ENCODE measurements around the gene KBTBD2.
A peak's percentile ranks its signal among the peaks of the same experiment; 100 is the strongest.
"Not testable (repeated sequence)": the region's sequence is repeated elsewhere in the genome, so short reads cannot be mapped to it uniquely, and the experiment has no call there.

KBTBD2 gene

DNA sequence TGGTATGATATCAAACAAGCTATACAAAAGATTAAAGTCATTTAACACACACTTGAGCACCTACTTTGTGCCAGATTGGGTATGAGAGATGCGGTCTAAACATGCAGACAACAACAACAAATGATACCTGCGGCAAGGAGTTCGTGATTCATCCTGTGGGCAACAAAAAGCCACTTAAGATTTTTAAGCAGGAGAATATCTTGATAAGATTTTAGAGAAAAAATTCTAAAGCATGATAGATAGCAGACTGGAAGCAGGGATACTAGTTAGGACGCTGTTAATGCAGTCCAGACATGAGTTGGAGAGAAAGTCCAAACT, 1.6 kb upstream of the KBTBD2 start:
- ATAC-seq (no peak), DNase-seq (no peak)

DNA sequence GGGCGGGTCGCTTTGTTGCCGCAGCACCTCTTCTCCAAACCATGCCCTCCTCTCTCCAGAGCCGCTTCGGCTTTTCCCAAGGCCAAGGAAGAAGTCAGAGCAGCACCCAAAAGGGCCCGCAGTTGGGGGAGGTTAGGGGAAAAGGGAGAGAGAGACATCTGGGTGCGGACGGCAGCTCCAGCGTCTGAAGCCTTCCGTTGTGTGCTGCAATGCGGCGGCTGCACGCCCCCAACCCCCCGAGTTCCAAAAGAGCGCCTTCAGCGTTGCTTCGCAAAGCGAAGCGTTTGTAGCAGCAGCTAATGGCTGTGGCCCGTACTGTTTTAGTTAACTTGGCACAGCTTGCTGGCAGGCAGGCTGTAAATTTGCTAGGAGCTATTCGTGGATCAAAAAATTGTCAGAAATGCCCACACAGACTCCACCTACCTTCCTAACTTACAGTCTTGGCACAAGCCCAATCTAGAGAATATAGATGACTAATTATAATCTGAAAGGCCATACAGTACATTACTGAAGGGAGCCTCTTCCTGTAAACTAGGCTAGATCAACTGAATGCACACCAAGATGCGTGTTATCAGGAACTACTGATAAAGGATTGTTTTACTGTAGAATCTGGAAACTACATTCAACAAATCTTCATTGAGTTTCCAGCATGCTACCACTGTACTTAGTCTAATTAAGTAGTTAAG, 1.1 kb upstream of the KBTBD2 start:
- ATAC-seq (peak; percentile 42), DNase-seq (peak; percentile 56)

DNA sequence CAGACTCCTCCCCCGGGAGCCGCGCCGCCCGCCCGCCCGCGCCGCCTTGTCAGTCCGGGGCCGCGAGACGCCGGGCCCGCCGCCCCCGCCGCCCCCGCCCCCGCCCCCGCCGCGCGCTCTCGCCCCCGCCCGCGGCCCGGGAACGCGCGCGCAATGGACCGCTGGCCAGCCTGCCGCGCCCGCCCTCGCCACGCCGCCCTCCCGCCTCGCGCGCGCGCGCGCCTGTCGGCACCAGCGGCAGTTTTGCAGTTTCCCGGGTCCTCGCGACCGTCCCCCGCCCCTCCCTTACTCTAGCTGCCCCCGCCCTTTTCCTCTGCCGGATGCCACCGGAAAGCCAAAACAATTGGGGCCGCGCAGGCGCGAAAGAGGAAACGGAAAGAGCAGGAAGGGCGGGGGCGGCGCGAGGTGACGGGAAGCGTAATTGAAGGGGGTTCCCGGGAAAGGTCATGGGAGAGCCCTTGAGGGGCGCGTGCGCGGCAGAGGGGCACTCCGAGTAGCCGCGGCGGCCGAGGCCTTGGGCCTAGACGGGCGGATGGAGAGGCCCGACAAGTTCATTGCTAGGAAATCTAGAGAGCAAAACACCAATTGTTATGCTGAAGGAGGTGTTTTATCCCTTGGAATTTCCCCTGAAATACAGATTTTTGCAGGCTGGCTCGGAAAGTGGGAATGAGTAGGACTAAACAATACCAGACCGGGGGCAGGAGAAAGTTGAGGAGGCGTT, 400 bp upstream of the KBTBD2 start:
- DNase-seq (peak; percentile 99), ATAC-seq (peak; percentile 74)

DNA sequence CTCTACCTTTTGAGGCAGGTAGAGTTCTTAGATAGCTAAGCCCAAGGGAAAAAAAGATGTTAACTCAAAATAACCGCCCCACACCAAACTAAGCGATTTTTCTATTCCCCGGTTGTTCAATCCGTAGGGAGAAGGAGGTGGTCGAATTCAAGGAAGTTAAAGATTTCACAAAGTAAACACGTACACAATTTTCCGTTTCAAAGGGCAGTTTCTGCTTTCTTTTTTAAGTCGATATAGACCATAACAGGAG, 842 bp downstream of the KBTBD2 start:
- ATAC-seq (no peak), DNase-seq (no peak)

DNA sequence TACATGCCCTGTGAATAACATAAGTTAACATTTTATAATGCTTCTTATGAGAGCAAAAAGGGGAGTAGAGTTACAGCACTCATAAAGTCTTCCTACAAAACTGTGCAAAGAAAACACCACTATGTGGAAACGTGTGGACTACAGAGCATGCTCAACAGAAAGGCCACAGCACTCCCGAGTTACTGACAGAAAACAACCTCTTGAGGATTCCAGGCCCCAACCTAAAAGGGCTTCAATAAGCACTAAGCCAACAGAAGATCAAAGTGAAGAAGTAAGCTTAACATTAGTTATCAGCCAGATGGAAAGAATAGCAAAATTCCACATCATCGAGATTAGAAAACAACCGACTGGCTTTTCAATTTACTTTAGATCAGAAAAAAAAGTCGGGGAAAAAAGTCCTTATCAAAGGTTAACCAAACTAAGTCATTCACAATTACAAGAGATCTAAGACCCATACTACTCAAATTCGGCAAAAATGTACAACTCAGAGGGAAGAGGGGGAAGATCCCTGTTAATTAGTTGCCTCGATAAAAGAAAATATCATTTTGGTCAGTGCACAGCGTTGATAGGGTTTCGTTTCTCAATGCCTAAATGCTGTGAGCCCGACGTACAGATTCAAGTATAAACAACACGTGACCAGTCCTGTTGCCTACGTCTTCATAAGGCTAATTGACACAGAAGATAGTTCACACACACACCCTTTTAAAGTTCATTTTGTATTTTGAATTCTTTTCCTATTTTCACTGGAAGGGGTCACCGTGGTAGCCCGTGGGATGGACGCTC, 1.4 kb downstream of the KBTBD2 start:
- ATAC-seq (peak; percentile 20), DNase-seq (peak; percentile 29)

DNA sequence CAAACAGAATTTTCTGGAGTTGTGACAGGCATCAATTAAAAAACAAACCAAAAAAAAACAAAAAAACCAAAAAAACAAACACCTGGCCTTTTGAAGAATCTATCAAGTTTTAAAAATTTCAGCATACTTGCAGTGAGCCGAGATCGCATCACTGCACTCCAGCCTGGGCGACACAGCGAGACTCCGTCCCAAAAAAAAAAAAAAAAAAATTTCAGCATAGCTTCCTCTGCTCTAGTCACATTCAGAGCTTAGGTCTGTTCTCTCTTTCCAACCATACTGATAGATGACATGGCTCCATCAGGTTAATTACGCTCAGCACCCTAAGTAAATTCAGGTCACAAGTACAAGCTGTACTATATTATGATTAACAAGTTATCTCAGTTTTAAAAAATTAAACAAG, 3.1 kb downstream of the KBTBD2 start:
- ATAC-seq = no peak
- no peak for DNase-seq

DNA sequence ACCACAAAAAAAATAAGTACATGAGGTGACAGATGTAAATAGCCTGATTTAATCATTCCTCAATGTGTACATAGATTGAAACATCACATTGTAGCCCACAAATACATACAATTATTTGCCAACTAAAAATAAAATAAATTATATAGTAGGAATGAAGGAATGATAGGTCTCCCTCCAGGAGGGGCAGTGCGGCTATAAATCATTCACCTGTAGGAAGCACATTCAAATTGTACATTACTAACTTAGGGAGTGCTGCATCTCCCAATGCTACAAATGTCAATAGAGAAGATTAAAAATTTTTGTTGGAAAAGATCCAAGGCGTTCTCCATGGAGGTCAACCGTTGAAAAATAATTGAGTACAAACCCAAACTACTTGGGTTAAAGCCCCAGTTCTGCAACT, 4.2 kb downstream of the KBTBD2 start:
- ATAC-seq (no peak), DNase-seq (no peak)

DNA sequence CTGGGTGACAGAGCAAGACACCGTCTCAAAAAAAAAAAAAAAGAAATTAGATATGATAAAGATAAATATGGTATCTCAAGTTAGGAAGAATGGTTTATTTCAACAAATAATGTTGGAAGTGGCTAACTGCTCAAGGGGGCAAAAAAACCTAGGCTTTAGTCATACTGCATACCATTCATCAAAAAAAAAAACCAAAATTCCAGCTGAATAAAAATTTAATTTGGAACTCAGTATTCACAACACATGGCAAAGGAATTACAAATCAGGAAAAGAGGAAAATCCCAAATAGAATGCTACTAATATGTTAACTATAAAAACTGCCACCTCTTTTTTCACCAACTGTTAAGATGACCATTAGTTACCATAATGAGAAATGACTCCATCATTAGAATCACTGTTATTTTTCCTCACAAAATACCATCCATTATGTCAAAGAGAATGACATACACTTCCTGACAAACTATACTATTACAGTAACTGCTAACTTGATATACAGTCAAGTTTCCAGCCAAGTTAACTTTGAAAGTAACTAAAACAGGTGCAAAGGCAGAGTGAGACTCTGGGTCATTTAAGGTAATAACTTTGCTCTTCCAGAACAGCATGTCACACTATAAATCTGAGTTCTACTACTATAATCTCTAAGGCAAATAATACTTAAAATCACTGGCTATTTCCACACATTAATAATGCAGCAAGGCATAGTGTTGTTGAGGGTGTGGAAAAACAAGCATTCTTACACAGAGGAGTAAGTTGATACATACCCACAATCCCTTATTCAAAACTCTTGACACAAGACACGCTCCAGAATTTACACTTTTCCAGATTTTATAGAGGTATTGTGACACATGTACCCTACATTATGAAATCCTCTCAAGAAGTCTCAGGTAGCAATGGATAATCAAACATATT, 10.2 kb downstream of the KBTBD2 start:
- DNase-seq (no peak), ATAC-seq (no peak)

DNA sequence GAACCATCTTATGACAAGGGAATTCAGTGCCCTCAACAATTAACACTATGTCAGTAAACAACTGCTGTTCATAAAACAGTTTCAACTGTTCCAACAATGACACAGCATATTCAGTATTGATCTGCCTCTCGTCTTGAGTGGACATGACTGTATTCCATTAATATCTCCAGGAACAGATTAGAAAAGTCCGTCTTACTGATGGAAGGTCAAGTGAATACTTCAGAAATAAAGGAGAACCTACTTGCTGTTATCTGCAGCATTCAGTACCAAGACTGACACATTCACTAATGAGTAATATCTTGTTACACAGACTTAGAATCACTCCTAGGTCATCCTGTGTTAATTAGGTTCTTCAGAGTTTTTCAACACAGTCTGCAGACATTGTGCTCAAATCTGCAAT, 12.1 kb downstream of the KBTBD2 start:
- no peak for DNase-seq
- ATAC-seq = no peak

DNA sequence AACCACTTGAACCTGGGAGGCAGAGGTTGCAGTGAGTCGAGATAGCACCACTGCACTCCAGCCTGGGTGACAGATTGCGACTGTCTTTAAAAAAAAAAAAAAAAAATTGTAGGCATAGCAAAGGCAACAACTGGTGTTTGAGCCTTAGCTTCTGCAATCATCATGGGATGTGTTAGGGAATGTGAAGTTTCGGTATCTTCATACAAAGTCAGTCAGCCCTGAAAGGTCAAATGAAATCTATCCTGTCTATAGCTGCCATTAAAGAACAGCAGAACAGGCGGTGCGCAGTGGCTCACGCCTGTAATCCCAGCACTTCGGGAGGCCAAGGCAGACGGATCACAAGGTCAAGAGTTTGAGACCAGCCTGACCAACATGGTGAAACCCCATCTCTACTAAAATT, 13.5 kb downstream of the KBTBD2 start:
- DNase-seq, ATAC-seq: not testable (repeated sequence)

DNA sequence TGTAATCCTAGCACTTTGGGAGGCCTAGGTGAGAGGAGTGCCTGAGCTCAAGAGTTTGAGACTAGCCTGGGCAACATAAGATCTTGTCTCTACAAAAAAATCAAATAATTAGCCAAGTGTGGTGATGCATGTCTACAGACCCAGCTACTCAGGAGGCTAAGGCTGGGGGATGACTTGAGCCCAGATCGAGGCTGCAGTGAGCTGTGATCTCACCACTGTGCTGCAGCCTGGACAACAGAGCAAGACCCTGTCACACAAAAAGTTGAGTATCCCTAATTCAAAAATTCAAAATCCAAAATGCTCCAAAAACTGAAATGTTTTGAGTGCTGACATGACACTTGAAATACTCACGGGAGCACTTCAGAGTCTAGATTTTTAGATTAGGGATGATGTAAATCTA, 19.1 kb downstream of the KBTBD2 start:
- DNase-seq = no peak
- no peak for ATAC-seq

DNA sequence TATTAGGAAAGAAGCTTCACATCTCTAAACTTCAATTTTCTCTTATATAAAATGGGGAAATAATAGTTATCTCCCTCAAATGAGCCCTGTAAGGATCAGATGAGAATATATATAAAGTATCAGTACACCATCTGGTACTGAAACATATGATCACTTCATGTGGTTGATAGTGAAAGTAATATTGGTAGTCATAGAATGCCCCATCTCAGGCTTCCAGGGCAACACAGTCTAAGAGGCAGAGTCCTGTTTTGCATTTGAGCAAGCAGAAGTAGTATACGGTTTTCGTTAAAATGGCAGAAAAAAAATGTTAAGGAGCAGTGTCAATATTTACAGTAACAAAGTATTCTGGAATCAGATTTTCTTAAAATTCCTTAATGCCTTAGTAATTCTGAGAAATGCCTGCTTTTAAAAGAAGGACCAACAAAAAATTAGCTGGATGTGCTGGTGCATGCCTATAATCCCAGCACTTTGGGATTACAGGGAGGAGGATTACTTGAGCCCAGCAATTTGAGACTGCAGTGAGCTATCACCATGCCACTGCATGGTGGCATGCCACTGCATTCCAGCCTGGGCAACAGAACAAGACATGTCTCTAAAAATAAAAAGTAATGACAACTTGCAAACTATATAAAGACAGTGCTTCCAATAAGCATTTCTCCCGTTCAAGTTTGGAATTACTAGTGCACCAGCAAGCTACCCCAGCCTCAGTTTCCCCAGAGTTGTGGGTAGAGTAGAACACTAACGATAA, 19.8 kb downstream of the KBTBD2 start:
- ATAC-seq (peak; percentile 81), DNase-seq (no peak)

DNA sequence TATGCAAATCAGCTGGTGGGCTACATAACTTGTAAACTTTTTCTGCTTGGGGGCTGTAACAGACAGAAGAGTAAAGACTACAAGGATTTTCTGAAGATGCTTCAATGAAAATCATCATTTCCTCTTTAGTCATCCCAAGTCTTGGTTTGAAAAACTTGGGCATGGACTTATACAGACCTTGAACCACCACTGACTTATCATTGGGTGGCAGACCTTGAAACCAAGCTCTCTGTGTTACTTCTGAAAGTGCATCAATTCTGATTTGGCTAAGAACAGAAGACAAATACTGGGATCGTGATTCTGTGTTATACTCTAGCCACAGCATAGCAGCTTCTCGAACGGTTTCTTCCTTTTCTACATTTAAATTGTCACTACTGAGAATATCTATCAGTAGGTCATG, 21.3 kb downstream of the KBTBD2 start:
- ATAC-seq = no peak
- no peak for DNase-seq

DNA sequence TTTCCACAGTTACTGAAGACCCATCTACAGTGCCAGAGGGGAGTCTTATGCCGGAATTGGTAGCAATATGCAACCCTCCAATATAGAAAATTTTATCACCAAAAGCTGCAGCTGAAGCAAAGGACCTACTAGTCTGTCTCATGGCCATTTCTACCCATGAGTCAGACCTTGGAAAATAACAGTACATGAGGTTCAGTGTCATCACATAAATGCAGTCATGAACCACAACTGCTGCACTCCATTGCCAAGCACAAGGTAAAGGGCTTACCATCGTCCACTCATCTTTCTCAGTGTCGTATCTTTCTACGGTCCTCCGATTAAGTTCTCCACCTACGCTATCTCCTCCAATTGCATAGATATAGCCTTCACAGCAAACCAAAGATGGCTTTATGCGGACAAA, 21.8 kb downstream of the KBTBD2 start:
- no peak for ATAC-seq

DNA sequence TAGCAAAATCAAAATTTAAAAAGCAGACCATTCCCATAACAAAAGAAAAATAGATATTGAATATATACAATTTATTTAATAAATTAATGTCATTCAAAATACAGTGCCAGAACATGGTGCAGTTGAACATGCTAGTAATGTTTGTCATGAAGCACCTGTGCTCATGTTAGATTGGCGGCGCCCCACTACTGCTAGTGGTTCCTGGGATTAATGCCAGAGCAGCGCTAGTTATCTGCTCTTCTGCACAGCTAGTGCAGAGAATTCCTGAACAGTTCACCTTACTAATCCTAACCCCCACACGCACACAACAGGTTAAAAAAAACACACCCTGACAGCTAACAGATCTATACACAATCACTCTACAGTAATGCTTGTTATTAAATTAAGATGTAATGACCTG, 23.4 kb downstream of the KBTBD2 start:
- ATAC-seq (no peak), DNase-seq (no peak)

More for the DNA sequence above, 21.8 kb downstream of the KBTBD2 start:
- DNase-seq = no peak

DNA sequence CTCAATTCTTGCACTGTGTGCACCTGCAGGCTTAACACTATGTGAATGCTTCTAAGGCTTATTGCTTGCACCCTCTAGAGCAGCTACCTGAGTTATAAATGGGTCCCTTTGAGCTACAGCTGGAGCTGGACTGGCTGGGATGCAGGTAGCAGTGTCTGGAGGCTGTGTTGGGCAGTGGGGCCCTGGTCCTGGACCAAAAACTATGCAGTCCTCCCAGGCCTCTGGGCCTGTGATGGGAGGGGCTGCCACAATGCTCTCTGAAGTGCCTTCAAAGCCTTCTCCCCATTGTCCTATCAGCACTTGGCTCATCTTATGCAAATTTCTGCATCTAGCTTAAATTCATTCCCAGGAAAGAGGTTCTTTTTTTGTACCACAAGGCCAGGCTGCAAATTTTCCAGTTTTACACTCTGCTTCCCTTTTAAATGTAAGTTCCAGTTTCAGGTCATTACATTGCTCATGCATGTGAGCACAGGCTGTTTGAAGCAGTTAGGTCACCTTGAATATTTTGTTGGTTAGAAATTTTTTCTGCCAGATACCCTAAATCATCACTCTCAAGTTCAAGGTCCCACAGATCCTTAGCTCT, 26.0 kb downstream of the KBTBD2 start:
- DNase-seq (no peak), ATAC-seq (no peak)

DNA sequence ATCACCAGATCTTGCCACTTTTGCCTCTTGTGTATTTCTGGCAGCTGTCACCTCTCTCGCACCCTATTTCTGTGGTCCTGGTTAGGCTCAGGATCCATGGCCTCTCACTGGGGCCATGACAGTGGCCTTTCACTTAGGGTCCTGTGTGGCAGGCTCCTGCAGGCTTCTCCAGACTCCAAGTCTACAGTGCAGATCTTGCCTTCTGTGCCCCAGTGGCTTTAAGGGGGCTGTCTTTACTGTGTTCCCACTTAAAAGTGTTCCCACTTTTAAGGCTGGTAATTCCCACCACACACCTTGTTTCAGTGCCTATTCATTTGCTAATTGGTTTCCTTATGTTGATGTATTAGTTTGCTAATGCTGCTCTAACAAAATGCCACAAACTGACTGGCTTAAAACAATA, 27.7 kb downstream of the KBTBD2 start:
- not testable (repeated sequence) for ATAC-seq, DNase-seq

DNA sequence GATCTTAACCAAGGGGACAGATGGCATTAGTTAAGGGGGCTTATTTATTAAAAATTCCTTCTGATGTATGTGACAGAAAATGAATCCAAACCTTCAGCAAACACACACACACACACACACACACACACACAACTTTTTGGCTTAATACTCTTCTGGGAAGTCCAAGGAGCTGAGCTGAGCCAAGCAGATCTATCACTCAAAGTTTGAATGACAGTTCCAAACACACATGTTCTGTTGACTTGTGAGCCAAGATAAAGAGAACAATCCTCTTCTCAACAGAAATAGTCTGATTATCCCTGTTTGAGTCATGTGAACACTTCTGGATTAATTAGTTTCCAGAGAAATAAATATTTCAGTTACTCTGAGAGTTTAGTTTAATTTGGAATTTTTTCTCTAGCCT, 31.5 kb downstream of the KBTBD2 start:
- ATAC-seq = no peak

DNA sequence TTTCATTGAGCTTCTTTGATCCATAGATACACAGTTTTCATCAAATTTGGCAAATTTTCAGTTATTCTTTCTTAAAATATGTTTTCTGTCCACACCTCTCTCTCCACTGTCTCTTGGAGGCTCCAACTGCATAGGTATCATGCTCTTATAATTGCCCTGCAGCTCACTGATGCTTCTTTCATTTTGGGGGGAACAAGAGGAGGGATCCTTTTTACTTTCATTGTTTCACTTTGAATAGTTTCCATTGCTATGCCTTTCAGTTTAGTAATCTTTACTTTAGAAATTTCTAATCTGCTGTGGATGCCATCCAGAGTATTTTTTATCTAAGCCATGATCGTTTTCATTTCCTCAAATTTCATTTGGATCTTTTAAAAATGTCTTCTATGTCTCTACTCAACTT, 32.9 kb downstream of the KBTBD2 start:
- no peak for DNase-seq
- peak; percentile 52 for ATAC-seq

More for the DNA sequence above, 31.5 kb downstream of the KBTBD2 start:
- no peak for DNase-seq

DNA sequence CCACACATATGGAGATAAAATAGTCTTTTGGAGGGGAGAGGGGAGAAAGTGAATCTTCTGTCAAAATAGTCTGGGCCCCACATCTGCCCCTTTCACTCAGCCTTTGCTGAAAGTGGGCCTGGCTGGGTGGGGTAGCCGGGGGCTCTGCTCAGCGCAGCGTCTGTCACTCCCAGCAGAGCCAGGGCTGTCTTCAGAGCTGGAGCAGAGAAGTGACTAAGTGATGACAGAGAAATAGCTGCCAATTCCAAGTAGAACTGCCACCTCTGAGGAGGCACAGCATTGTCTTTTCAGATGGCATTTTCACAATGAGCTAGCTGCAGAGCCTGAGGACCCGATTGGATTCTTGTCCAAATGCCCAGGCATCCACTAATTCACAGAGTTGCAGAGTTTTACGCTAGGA, 34.5 kb downstream of the KBTBD2 start:
- ATAC-seq, DNase-seq: not testable (repeated sequence)

Measured in stimulated activated naive CD8-positive, alpha-beta T cell treated with anti-CD3 and anti-CD28 coated beads, Interleukin-15, Interleukin-2, amounts not matched to agents 100 U/mL and 50 U/mL, for 24 hours (primary cell).